Calu3 (cell line): ENCODE measurements around the gene XPR1. TPM values are rescaled to one million over a fixed set of nuclear protein-coding genes. Genes with fewer than 3 reads are reported as not detected.

Experiments used
- BruUV-seq: library from RNA; stranded (reverse); fragments of 400-500 nt; replicated peaks from 2 replicates; lab custom pipeline; 2021; lab: Mats Ljungman, UMichigan
- CTCF ChIA-PET: fragments of 300-600 bp; sonication (Branson Sonifier 250); formaldehyde crosslinking; loops from one replicate; lab custom pipeline; 2022; ENCODE audit warnings: antibody characterized with exemption; lab: Charles Lee
- DNase-seq: peaks from one replicate; pipeline ENCODE4 v3.0.0; 2022
- H3K27ac Mint-ChIP-seq: one replicate; pipeline ENCODE4 v1.8.0; 2022; ENCODE audit warnings: mixed read lengths; ENCODE audit not compliant: unreplicated experiment
- H3K27me3 Mint-ChIP-seq: one replicate; pipeline ENCODE4 v1.8.0; 2022; ENCODE audit warnings: mixed read lengths; ENCODE audit not compliant: unreplicated experiment
- H3K36me3 Mint-ChIP-seq: one replicate; pipeline ENCODE4 v1.8.0; 2022; ENCODE audit warnings: mild to moderate bottlenecking, moderate library complexity, mixed read lengths; ENCODE audit not compliant: insufficient read depth, unreplicated experiment
- H3K4me1 Mint-ChIP-seq: one replicate; pipeline ENCODE4 v1.8.0; 2022; ENCODE audit warnings: mild to moderate bottlenecking, low read depth, mixed read lengths; ENCODE audit not compliant: unreplicated experiment
- H3K4me3 Mint-ChIP-seq: one replicate; pipeline ENCODE4 v1.8.0; 2022; ENCODE audit warnings: mild to moderate bottlenecking, low read depth, moderate library complexity, mixed read lengths; ENCODE audit not compliant: unreplicated experiment
- H3K9me3 Mint-ChIP-seq: one replicate; pipeline ENCODE4 v1.8.0; 2022; ENCODE audit warnings: low read depth, mixed read lengths; ENCODE audit not compliant: unreplicated experiment
- CTCF ChIP-seq: fragments of 200-600 bp; IDR thresholded peaks from one replicate; pipeline ENCODE4 v1.8.0; 2022; ENCODE audit warnings: antibody characterized with exemption; ENCODE audit not compliant: unreplicated experiment
- intact Hi-C: fragments of 100-400 bp; cut with micrococcal nuclease; formaldehyde crosslinking; loops from one replicate; pipeline ENCODE4 v1.10.0; 2022; ENCODE audit not compliant: unreplicated experiment
- total RNA-seq: library from RNA; stranded (reverse); gene quantifications from 2 replicates; pipeline ENCODE4 v1.2.3, GENCODE V29; 2022

XPR1 gene
- total RNA-seq, 1 experiment from 2014 or later = 44.5 TPM

- no peak for TF ChIP-seq CTCF
- CTCF ChIA-PET = interaction anchor here (0.7 kb wide), 1 partner anchor 44 kb away, joined by 3 read pairs; no protein-coding TSS in a partner anchor
- H3K4me1 Mint-ChIP-seq = peaks cover 31% of the 10 kb centered on the region
- no peaks in the 10 kb centered on the region for H3K36me3 Mint-ChIP-seq
- no peak for DNase-seq
- no peaks in the 10 kb centered on the region for H3K27me3 Mint-ChIP-seq
- H3K4me3 Mint-ChIP-seq = no peak overlapping the region
- no TSS peak for BruUV-seq
- no peak overlapping the region for H3K27ac Mint-ChIP-seq
- no peaks in the 10 kb centered on the region for H3K9me3 Mint-ChIP-seq
- intact Hi-C loops = no loop called here
Observed at GRCh38 chr1:180595966-180596365, 35.9 kb upstream of the XPR1 start.

GRCh38 chr1:180597520-180597919, 34.3 kb upstream of the XPR1 start:
- no peaks in the 10 kb centered on the region for H3K36me3 Mint-ChIP-seq
- no peaks in the 10 kb centered on the region for H3K27me3 Mint-ChIP-seq
- TF ChIP-seq CTCF = no peak
- CTCF ChIA-PET = no interaction called here
- H3K27ac Mint-ChIP-seq = no peak overlapping the region
- intact Hi-C loops = no loop called here
- H3K9me3 Mint-ChIP-seq = no peaks in the 10 kb centered on the region
- DNase-seq = no peak
- H3K4me1 Mint-ChIP-seq = peaks cover 34% of the 10 kb centered on the region
- BruUV-seq = no TSS peak
- no peak overlapping the region for H3K4me3 Mint-ChIP-seq

GRCh38 chr1:180598333-180598974, 33.4 kb upstream of the XPR1 start:
- no peaks in the 10 kb centered on the region for H3K36me3 Mint-ChIP-seq
- no peaks in the 10 kb centered on the region for H3K9me3 Mint-ChIP-seq
- TF ChIP-seq CTCF = no peak
- H3K27ac Mint-ChIP-seq = peak overlapping the region; percentile 46
- H3K4me1 Mint-ChIP-seq = peaks cover 34% of the 10 kb centered on the region
- intact Hi-C loops = no loop called here
- H3K27me3 Mint-ChIP-seq = no peaks in the 10 kb centered on the region
- DNase-seq = peak; percentile 62
- H3K4me3 Mint-ChIP-seq = peak overlapping the region; percentile 28
- BruUV-seq = no TSS peak
- CTCF ChIA-PET = interaction anchor here (0.6 to 1.2 kb wide), 5 partner anchors 11 to 120 kb away, joined by 3 read pairs; no protein-coding TSS in a partner anchor

- BruUV-seq = no TSS peak
- CTCF ChIA-PET = no interaction called here
- Mint-ChIP-seq H3K27ac (peak overlapping the region; percentile 2), H3K4me3 (no peak overlapping the region), H3K36me3 (no peaks in the 10 kb centered on the region), H3K27me3 (no peaks in the 10 kb centered on the region), H3K4me1 (peaks cover 34% of the 10 kb centered on the region), H3K9me3 (no peaks in the 10 kb centered on the region)
- intact Hi-C loops = no loop called here
- DNase-seq = no peak
- TF ChIP-seq CTCF = no peak
Observed at GRCh38 chr1:180600343-180600742, 31.5 kb upstream of the XPR1 start.
